ENCODE data around the gene PHF21B.
A peak's percentile ranks its signal among the peaks of the same experiment; 100 is the strongest.
"Not testable (repeated sequence)": the region's sequence is repeated elsewhere in the genome, so short reads cannot be mapped to it uniquely, and the experiment has no call there.

The PHF21B gene

DNA sequence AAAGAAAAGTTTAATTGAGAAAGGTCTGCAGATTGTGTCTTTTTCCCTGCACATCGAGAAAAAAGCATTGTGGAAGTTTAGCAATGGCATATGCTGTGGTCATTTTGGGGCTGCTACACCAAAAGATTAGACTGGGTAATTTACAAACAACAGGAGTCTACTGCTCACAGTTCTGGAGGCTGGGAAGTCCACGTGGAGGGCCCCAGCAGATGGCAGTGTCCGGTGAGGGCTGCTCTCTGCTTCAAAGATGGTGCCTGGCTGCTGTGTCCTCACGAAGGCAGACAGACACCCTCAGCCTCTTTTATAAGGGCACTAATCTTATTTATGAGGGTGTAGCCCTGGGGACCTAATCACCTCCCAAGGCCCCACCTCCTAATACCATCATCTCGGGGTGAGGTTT lies 21.1 kb downstream of the PHF21B start:
- DNase-seq = peak; percentile 29

- DNase-seq = no peak
These were observed 22.9 kb downstream of the PHF21B start for GRCh38 chr22:44986926-44987325.

DNA sequence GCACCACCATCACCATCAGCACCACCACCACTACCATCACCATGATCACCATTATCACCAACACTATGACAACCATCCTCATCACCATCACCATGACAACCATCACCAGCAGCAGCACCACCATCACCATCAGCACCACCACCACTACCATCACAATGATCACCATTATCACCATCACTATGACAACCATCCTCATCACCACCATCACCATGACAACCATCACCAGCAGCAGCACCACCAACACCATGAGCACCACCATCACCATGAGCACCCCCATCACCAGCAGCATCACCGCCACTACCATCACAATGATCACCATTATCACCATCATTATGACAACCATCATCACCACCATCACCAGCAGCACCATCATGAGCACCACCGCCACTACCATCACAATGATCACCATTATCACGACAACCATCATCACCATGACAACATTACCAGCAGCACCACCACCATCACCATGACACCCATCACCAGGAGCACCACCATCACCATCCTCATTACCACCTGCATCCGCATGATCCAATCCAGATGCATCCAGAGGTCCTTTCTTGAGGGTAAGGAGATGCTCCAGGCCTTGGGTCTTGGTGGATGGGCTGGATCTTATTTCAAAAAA lies 23.8 kb downstream of the PHF21B start:
- DNase-seq = no peak

GRCh38 chr22:44983878-44984482 lies 25.8 kb downstream of the PHF21B start:
- DNase-seq = no peak

DNA sequence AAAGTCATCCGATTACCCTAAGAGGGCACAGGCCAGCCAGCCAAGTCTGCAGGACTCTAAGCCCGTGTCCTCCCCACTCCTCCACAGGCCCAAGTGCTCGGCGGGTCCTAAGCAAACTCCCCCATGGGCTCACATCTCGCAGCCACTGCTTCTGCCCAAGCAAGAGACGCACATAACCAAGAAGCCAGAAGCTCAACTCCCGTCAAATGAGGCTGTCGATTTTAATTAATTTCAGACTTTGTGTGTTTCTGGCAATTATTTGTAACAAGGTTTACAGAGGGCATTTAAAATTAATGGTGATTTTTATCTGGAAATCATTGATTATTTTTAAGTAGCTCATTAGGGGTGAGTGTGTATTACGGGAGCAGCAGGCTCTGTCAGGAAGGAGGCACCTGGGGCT lies 27.4 kb downstream of the PHF21B start:
- DNase-seq = no peak

- no peak for DNase-seq
These were observed 27.9 kb downstream of the PHF21B start for GRCh38 chr22:44981857-44982256.

GRCh38 chr22:44979154-44979553 lies 30.7 kb downstream of the PHF21B start:
- DNase-seq = no peak

GRCh38 chr22:44975427-44976262 lies 34.2 kb downstream of the PHF21B start:
- peak; percentile 55 for DNase-seq

- no peak for DNase-seq
These were observed 35.4 kb downstream of the PHF21B start for GRCh38 chr22:44974454-44974853.

- DNase-seq = no peak
These were observed 36.0 kb downstream of the PHF21B start for GRCh38 chr22:44973829-44974228.

DNA sequence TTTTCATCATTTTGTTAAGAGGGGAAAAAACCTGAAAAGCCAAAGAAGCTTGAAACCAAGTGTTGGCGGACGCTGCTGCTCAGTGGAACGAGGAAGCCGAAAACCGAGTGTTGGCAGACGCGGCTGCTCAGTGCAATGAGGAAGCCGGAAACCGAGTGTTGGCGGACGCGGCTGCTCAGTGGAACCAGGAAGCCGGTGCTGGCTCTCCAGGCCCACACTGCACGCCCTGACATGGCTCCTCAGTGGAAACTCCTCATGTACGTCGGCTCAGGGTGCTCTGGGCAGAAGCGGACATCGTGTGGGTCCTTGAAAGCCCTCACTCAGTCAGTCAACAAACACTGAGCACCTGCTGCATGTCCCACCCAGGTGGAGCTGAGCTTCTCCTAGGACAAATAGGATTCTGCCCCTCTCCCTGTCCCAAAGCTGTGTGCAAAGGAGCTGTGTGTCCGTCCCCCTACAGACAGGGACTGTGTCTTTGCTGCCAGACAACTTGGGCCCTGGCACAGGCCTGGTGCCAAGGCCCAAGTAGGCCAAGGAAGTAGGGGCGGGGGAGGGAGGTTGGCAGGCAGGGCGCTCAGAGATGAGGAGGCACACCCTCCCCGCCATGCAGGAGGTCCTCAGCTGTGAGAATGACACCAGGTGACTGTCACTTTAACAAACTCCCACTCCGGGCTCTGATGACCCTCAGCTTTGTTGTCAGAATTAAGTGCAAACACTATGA lies 37.3 kb downstream of the PHF21B start:
- no peak for DNase-seq

DNA sequence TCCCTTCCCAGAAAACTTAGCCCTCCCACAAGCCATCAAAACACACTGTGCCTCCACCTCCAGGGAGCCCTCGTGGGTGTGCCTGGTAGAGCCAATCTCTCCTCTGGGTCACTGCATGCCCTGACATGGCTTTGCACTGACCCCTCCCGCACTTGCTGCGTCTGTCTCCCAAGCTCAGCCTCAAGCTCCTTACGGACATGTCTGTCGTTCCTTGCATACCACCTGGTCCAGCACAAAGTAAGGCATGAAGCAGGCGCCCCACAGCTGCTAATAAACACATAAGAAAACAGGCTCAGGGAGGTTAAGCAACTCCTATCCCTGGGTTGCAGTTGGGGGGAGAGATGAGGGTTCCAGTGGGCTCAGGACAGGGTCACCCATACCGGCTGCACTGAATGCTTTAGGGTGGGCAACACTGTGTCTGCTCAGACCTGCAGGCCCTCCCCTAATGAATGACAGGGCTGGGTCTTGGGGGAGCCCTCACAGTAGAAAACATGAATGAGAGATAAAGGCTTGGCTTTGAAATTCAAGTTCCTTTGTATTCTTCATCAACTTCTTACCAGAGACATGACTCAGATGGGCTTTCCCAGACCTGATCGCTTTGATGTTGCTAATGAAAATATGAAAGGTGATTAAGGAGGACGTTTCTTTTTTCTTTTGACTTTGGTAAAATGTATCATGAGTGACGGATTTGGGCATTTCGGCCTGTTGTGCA lies 38.0 kb downstream of the PHF21B start:
- no peak for DNase-seq

- DNase-seq = no peak
These were observed 39.5 kb downstream of the PHF21B start for GRCh38 chr22:44970291-44970690.

DNA sequence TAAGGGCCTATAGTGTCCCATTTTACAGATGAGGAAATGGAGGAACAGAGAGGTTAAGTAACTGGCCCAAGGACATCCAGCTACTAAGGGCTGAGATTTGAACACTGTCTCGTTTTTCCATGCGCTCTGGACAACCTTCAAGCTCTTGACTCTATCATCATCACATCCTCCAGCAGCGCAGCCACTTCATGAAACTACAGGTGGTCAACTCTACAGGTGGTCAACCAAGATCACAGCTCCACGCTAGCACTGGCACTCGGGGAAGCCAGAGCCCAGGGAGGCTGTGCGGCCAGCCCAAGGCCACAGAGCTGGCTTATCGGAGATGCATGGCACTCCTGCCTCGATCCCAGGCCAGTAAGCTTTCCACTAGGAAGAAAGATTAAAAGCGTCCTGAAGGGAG lies 40.0 kb downstream of the PHF21B start:
- no peak for DNase-seq

GRCh38 chr22:44968736-44969135 lies 41.1 kb downstream of the PHF21B start:
- no peak for DNase-seq

DNA sequence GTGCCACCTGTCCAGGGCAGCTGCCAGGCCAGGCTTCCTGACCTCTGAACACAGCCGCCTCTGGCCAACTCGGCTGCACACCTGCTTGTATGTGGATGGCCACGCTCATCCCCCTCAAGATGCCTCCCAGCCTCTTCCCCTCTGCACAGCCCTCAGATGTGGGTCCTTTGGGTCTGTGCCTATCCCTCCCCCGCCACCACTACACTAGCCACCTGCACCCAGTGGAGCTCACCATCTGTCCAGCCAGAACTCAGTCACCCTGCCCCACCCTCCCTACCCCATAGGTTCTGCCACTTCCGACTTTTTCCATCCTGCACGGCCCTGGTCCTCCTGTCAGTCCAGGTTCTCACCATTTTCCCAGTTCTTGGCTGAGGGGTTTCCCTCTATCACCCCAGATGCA lies 44.6 kb downstream of the PHF21B start:
- DNase-seq = peak; percentile 57

DNA sequence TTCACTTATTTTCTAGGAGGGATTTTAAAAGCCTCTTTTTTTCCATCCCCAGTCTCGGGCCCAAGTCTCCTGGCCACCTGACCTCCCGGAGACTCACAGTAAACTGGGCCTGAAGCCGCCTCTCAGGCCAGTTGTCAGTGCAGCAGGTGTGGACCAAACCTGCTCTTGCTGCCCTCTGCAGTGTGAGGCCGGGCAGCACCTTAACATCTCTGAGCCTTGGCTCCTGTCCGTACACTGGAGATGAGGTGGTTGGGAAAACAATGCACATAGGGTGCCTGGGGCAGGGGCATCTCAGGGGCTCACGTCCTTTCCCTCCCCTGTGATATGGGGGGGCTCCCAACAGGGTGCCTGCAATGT lies 45.1 kb downstream of the PHF21B start:
- no peak for DNase-seq

GRCh38 chr22:44963832-44964721 lies 45.7 kb downstream of the PHF21B start:
- DNase-seq = no peak

- no peak for DNase-seq
These were observed 46.9 kb downstream of the PHF21B start for GRCh38 chr22:44962741-44963454.

GRCh38 chr22:44961682-44962081 lies 48.1 kb downstream of the PHF21B start:
- DNase-seq = not testable (repeated sequence)
